OCI-LY1 (cell line): ENCODE data around the gene SH2D5.

Experiments used
- H2AFZ ChIP-seq: fragments of 200-600 bp; sonication (generic), shearing (Covaris generic); 2 replicates; pipeline ENCODE4 v1.6.0; 2014; ENCODE audit warnings: antibody characterized with exemption, mild to moderate bottlenecking, low read length
- H3F3A ChIP-seq: fragments of 200-600 bp; sonication (generic), shearing (Covaris generic); 2 replicates; pipeline ENCODE4 v1.6.0; 2014; ENCODE audit warnings: mild to moderate bottlenecking, antibody characterized with exemption, low read length, moderate library complexity; ENCODE audit not compliant: insufficient read depth
- H3K27ac ChIP-seq: fragments of 200-600 bp; sonication (generic); 2 replicates; pipeline ENCODE4 v1.5.1; 2014; ENCODE audit warnings: low read length, mixed run types, mild to moderate bottlenecking, low read depth; ENCODE audit not compliant: poor library complexity, severe bottlenecking
- H3K27me3 ChIP-seq: fragments of 200-600 bp; sonication (generic); 2 replicates; pipeline ENCODE4 v1.6.0; 2014; ENCODE audit warnings: antibody characterized with exemption, mild to moderate bottlenecking, low read length, moderate library complexity; ENCODE audit not compliant: insufficient read depth
- H3K36me3 ChIP-seq: fragments of 200-600 bp; sonication (generic); 2 replicates; pipeline ENCODE4 v1.6.1; 2014; ENCODE audit warnings: mild to moderate bottlenecking, antibody characterized with exemption, low read length, moderate library complexity, mixed read lengths; ENCODE audit not compliant: insufficient read depth
- H3K4me1 ChIP-seq: fragments of 200-600 bp; sonication (generic); 2 replicates; pipeline ENCODE4 v1.5.1; 2014; ENCODE audit warnings: mild to moderate bottlenecking, low read length, moderate library complexity; ENCODE audit not compliant: insufficient read depth, severe bottlenecking
- H3K4me2 ChIP-seq: fragments of 200-600 bp; sonication (generic), shearing (Covaris generic); 2 replicates; pipeline ENCODE4 v1.6.1; 2014; ENCODE audit warnings: low read length
- H3K4me3 ChIP-seq: fragments of 200-600 bp; sonication (generic); 2 replicates; pipeline ENCODE4 v1.5.1; 2014; ENCODE audit warnings: low read length, low read depth, mild to moderate bottlenecking, mixed read lengths; ENCODE audit not compliant: poor library complexity, severe bottlenecking
- H3K79me2 ChIP-seq: fragments of 200-600 bp; shearing (Covaris generic); 2 replicates; pipeline ENCODE4 v1.6.1; 2016; ENCODE audit warnings: mixed run types, low read length, mixed read lengths; ENCODE audit not compliant: insufficient read depth
- H3K9ac ChIP-seq: fragments of 200-600 bp; sonication (generic), shearing (Covaris generic); 2 replicates; pipeline ENCODE4 v1.6.1; 2014; ENCODE audit warnings: mild to moderate bottlenecking, low read length, mixed read lengths
- H3K9me2 ChIP-seq: fragments of 200-600 bp; sonication (generic), shearing (Covaris generic); 2 replicates; pipeline ENCODE4 v1.6.1; 2014; ENCODE audit warnings: low read depth, mild to moderate bottlenecking, low read length, mixed read lengths
- H3K9me3 ChIP-seq: fragments of 200-600 bp; shearing (Covaris generic); 2 replicates; pipeline ENCODE4 v1.6.1; 2014; ENCODE audit warnings: low read length, mixed read lengths
- H4K20me1 ChIP-seq: fragments of 200-600 bp; sonication (generic), shearing (Covaris generic); 2 replicates; pipeline ENCODE4 v1.6.0; 2016; ENCODE audit warnings: mild to moderate bottlenecking, low read length; ENCODE audit not compliant: insufficient read depth
- CTCF ChIP-seq: fragments of 200-600 bp; sonication (generic), shearing (Covaris generic); IDR thresholded peaks from 2 replicates; pipeline ENCODE4 v1.5.1; 2017; ENCODE audit warnings: mild to moderate bottlenecking, antibody characterized with exemption, low read length, moderate library complexity, mixed read lengths
- EZH2 ChIP-seq: fragments of 200-600 bp; sonication (generic), shearing (Covaris generic); IDR thresholded peaks from 2 replicates; pipeline ENCODE4 v1.8.0; 2017; ENCODE audit warnings: borderline replicate concordance, mixed run types, mild to moderate bottlenecking, antibody characterized with exemption, low read length, moderate library complexity, mixed read lengths

The SH2D5 gene

GRCh38 chr1:20685099-20685662, 47.3 kb downstream of the SH2D5 start:
- Histone ChIP-seq H3K79me2 (no peaks in the 10 kb centered on the region), H3K9me2 (no peaks in the 10 kb centered on the region), H3K4me3 (no peak overlapping the region), H3K9ac (no peak overlapping the region), H4K20me1 (no peaks in the 10 kb centered on the region), H3F3A (no peaks in the 10 kb centered on the region), H3K27me3 (no peaks in the 10 kb centered on the region), H3K36me3 (no peaks in the 10 kb centered on the region), H3K27ac (no peak overlapping the region), H2AFZ (no peak overlapping the region), H3K4me1 (no peaks in the 10 kb centered on the region), H3K4me2 (no peak overlapping the region), H3K9me3 (no peaks in the 10 kb centered on the region)
- TF ChIP-seq EZH2 (no peak), CTCF (no peak)

- H3K27me3 ChIP-seq: no peaks in the 10 kb centered on the region
- H3K79me2 ChIP-seq: no peaks in the 10 kb centered on the region
- H3K4me3 ChIP-seq: no peak overlapping the region
- H4K20me1 ChIP-seq: no peaks in the 10 kb centered on the region
- H3K4me2 ChIP-seq: no peak overlapping the region
- no peaks in the 10 kb centered on the region for H3K9me2 ChIP-seq
- no peaks in the 10 kb centered on the region for H3K4me1 ChIP-seq
- H3K9ac ChIP-seq: no peak overlapping the region
- no peak overlapping the region for H3K27ac ChIP-seq
- no peak overlapping the region for H2AFZ ChIP-seq
- TF ChIP-seq EZH2: no peak
- no peak for TF ChIP-seq CTCF
- H3K9me3 ChIP-seq: no peaks in the 10 kb centered on the region
- no peaks in the 10 kb centered on the region for H3K36me3 ChIP-seq
- H3F3A ChIP-seq: no peaks in the 10 kb centered on the region
These were observed 47.9 kb downstream of the SH2D5 start for GRCh38 chr1:20684651-20685050.

- H3K27ac ChIP-seq: no peak overlapping the region
- H3K27me3 ChIP-seq: no peaks in the 10 kb centered on the region
- H3K9me3 ChIP-seq: no peaks in the 10 kb centered on the region
- H3K36me3 ChIP-seq: no peaks in the 10 kb centered on the region
- H2AFZ ChIP-seq: no peak overlapping the region
- no peaks in the 10 kb centered on the region for H3K4me1 ChIP-seq
- H3F3A ChIP-seq: no peaks in the 10 kb centered on the region
- no peak overlapping the region for H3K4me3 ChIP-seq
- H3K9ac ChIP-seq: no peak overlapping the region
- no peaks in the 10 kb centered on the region for H4K20me1 ChIP-seq
- TF ChIP-seq CTCF (no peak), EZH2 (no peak)
- no peak overlapping the region for H3K4me2 ChIP-seq
- no peaks in the 10 kb centered on the region for H3K9me2 ChIP-seq
- H3K79me2 ChIP-seq: no peaks in the 10 kb centered on the region
These were observed 48.4 kb downstream of the SH2D5 start for GRCh38 chr1:20684050-20684620.
